Psoas muscle (tissue), 8 donors: Measurements from ENCODE around the gene KAT8. TPM values are rescaled to one million over a fixed set of nuclear protein-coding genes. Genes with fewer than 3 reads are reported as not detected.

Source experiments
- ATAC-seq, 4 donors: fragments of 200-7000 bp; cut with Tn5 transposase; one replicate each; pipeline ENCODE4 v1.9.1; 2020; ENCODE audit warnings: moderate library complexity in 3 of 4, mild to moderate bottlenecking in 2 of 4
- DNase-seq, 2 donors: peaks; one replicate each; pipeline ENCODE4 v3.0.0-alpha.2; 2020
- H3K27ac ChIP-seq: fragments of 200-600 bp; one replicate; pipeline ENCODE4 v1.8.0; 2022
- H3K27me3 ChIP-seq, 3 donors: fragments of 200-600 bp in 1 of 3; one replicate each; pipeline versions ENCODE4 v1.6.1 to v1.8.0; 2013 to 2022; ENCODE audit warnings: low read length in 2 of 3, mild to moderate bottlenecking in 2 of 3, moderate library complexity in 1 of 3; ENCODE audit not compliant: insufficient read depth in 3 of 3
- H3K36me3 ChIP-seq, 2 donors: fragments of 200-600 bp in 1 of 2; one replicate each; pipeline versions ENCODE4 v1.6.1 to v1.8.0; 2013 to 2022; ENCODE audit warnings: low read depth in 1 of 2, mild to moderate bottlenecking in 1 of 2, moderate library complexity in 1 of 2; ENCODE audit not compliant: insufficient read depth in 1 of 2
- H3K4me1 ChIP-seq: fragments of 200-600 bp; one replicate; pipeline ENCODE4 v1.8.0; 2022
- H3K4me3 ChIP-seq: fragments of 200-600 bp; one replicate; pipeline ENCODE4 v1.8.0; 2022; ENCODE audit warnings: mild to moderate bottlenecking
- H3K9me3 ChIP-seq: fragments of 200-600 bp; one replicate; pipeline ENCODE4 v1.8.0; 2022
- WGBS, 3 donors: extraction: QIAGEN DNeasy Blood & Tissue Kit; methylation state at CpG; one replicate each; pipeline versions ENCODE4 v1.1.6 to v1.1.7; 2013; 5-methylcytosine and 5-hydroxymethylcytosine counted together
- intact Hi-C, 2 donors: fragments of 100-400 bp; cut with DNase I; formaldehyde crosslinking; loops; one replicate each; pipeline versions ENCODE4 v1.11.0 to v1.14.2; 2022
- polyA plus RNA-seq, 3 donors: library from polyadenylated mRNA; stranded (reverse); fragments of 200-250 nt; gene quantifications; one replicate each; pipeline ENCODE4 v1.2.3, GENCODE V29; 2013
- total RNA-seq, 4 donors: library from RNA; stranded (reverse); fragmentation: NEBNext Ultra II Directional in 2 of 4; extraction: Animal tissue kit (Norgen Biotek cat#: 25700) in 2 of 4; gene quantifications; one replicate each; pipeline versions ENCODE4 v1.2.1 to v1.2.4, GENCODE V29; 2021 to 2023
- TF ChIP-seq, protein P1 (sequence below): fragments of 200-600 bp; IDR thresholded peaks from one replicate; pipeline ENCODE4 v1.8.0; 2022; ENCODE audit warnings: antibody characterized with exemption
- donor health status: healthy with polysubstance abuse.
- donor health status: DM: no; HTN: no; CAD: no; lungs with moderate emphysema.
- donor health status: Bipolar disorder and iron deficiency.
- donor health status: healthy.
- donor health status: DM: yes; HTN: yes; CAD: no.
- donor health status: DM: no; HTN: no; CAD: no.
- donor health status: DM: no; HTN: no; CAD: no.
- donor health status: DM: yes; HTN: yes; CAD: no.

KAT8 gene
- total and polyA plus RNA-seq, 7 donors, result 36.1 to 75.4 (median 52.7) TPM

- intact Hi-C loops, result no loop called here
- H3K36me3 ChIP-seq, result peaks cover 4 to 74% of the 10 kb centered on the region in 2 donors
- H3K27ac ChIP-seq, result no peak overlapping the region
- H3K27me3 ChIP-seq, result no peaks in the 10 kb centered on the region
- no peak overlapping the region for H3K4me3 ChIP-seq
- 91 to 93% (median 91%) methylated on average over 30 of the region's 30 CpGs for WGBS, 3 donors
- no peak for DNase-seq
- TF ChIP-seq, protein P1, sequence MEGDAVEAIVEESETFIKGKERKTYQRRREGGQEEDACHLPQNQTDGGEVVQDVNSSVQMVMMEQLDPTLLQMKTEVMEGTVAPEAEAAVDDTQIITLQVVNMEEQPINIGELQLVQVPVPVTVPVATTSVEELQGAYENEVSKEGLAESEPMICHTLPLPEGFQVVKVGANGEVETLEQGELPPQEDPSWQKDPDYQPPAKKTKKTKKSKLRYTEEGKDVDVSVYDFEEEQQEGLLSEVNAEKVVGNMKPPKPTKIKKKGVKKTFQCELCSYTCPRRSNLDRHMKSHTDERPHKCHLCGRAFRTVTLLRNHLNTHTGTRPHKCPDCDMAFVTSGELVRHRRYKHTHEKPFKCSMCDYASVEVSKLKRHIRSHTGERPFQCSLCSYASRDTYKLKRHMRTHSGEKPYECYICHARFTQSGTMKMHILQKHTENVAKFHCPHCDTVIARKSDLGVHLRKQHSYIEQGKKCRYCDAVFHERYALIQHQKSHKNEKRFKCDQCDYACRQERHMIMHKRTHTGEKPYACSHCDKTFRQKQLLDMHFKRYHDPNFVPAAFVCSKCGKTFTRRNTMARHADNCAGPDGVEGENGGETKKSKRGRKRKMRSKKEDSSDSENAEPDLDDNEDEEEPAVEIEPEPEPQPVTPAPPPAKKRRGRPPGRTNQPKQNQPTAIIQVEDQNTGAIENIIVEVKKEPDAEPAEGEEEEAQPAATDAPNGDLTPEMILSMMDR, result no peak
- no peak for ATAC-seq
- peaks cover 20% of the 10 kb centered on the region for H3K4me1 ChIP-seq
- H3K9me3 ChIP-seq, result no peaks in the 10 kb centered on the region
Measured at GRCh38 chr16:31077592-31078396, 39.7 kb upstream of the KAT8 start.

- no peak overlapping the region for H3K4me3 ChIP-seq
- intact Hi-C loops, result no loop called here
- peaks cover 20% of the 10 kb centered on the region for H3K4me1 ChIP-seq
- H3K9me3 ChIP-seq, result no peaks in the 10 kb centered on the region
- 89% methylated on average over 15 of the region's 15 CpGs for WGBS, 3 donors
- no peak overlapping the region for H3K27ac ChIP-seq
- H3K27me3 ChIP-seq, result no peaks in the 10 kb centered on the region
- TF ChIP-seq, protein P1, result no peak
- peaks cover 4 to 83% of the 10 kb centered on the region in 2 donors for H3K36me3 ChIP-seq
- DNase-seq (peak in 1 of 2 donors; percentile 47), ATAC-seq (no peak)
Measured at GRCh38 chr16:31078597-31079341, 38.7 kb upstream of the KAT8 start.

- H3K27me3 ChIP-seq, result no peaks in the 10 kb centered on the region
- H3K27ac ChIP-seq, result no peak overlapping the region
- peaks cover 20% of the 10 kb centered on the region for H3K4me1 ChIP-seq
- 84 to 87% (median 86%) methylated on average over 13 of the region's 13 CpGs for WGBS, 3 donors
- intact Hi-C loops, result no loop called here
- no peaks in the 10 kb centered on the region for H3K9me3 ChIP-seq
- no peak for ATAC-seq
- no peak for DNase-seq
- H3K36me3 ChIP-seq, result peaks cover 4 to 89% of the 10 kb centered on the region in 2 donors
- H3K4me3 ChIP-seq, result no peak overlapping the region
- TF ChIP-seq, protein P1, result no peak
Measured at GRCh38 chr16:31079342-31079944, 38.0 kb upstream of the KAT8 start.

- peaks cover 17% of the 10 kb centered on the region for H3K4me1 ChIP-seq
- ATAC-seq (no peak), DNase-seq (no peak)
- intact Hi-C loops, result no loop called here
- H3K27me3 ChIP-seq, result no peaks in the 10 kb centered on the region
- TF ChIP-seq, protein P1, result no peak
- H3K36me3 ChIP-seq, result peaks cover 4 to 96% of the 10 kb centered on the region in 2 donors
- no peak overlapping the region for H3K4me3 ChIP-seq
- WGBS, 3 donors, result 91 to 93% (median 93%) methylated on average over 37 to 40 of the region's 40 CpGs
- H3K9me3 ChIP-seq, result no peaks in the 10 kb centered on the region
- H3K27ac ChIP-seq, result no peak overlapping the region
Measured at GRCh38 chr16:31080035-31080629, 37.3 kb upstream of the KAT8 start.
